Thyroid gland (tissue), 4 donors: ENCODE measurements around the gene NDUFB6. TPM values are rescaled to one million over a fixed set of nuclear protein-coding genes. Genes with fewer than 3 reads are reported as not detected.
A peak's percentile ranks its signal among the peaks of the same experiment; 100 is the strongest.

Source experiments
- DNase-seq, 2 donors: peaks; one replicate each; pipeline ENCODE4 v3.0.0-alpha.2; 2019
- H3K27ac ChIP-seq, 3 donors: fragments of 200-600 bp; sonication (generic); 1 replicate in 2 of 3; 2 replicates in 1 of 3; pipeline ENCODE4 v1.5.1; 2016 to 2019; ENCODE audit warnings: mild to moderate bottlenecking in 1 of 3, moderate library complexity in 1 of 3
- H3K27me3 ChIP-seq: fragments of 200-600 bp; sonication (generic); one replicate; pipeline ENCODE4 v1.5.1; 2019
- H3K36me3 ChIP-seq, 2 donors: fragments of 200-600 bp; sonication (generic); one replicate each; pipeline ENCODE4 v1.5.1; 2016 to 2019
- H3K4me1 ChIP-seq, 2 donors: fragments of 200-600 bp; sonication (generic); one replicate each; pipeline ENCODE4 v1.5.1; 2017 to 2019
- H3K4me3 ChIP-seq, 3 donors: fragments of 200-600 bp; sonication (generic); replicated peaks in 1 of 3; 1 replicate in 2 of 3; 2 replicates in 1 of 3; pipeline ENCODE4 v1.5.1; 2016; ENCODE audit warnings: mild to moderate bottlenecking in 1 of 3
- H3K9me3 ChIP-seq: fragments of 200-600 bp; sonication (generic); one replicate; pipeline ENCODE4 v1.5.1; 2017
- POLR2A ChIP-seq, 2 donors: fragments of 450-650 bp; IDR thresholded peaks; one replicate each; pipeline ENCODE4 v1.6.1; 2017; ENCODE audit warnings: antibody characterized with exemption in 2 of 2, mild to moderate bottlenecking in 2 of 2, moderate library complexity in 1 of 2
- WGBS, 2 donors: methylation state at CpG; one replicate each; pipeline ENCODE4 v1.1.5; 2017; 5-methylcytosine and 5-hydroxymethylcytosine counted together
- intact Hi-C: fragments of 100-400 bp; cut with DNase I; formaldehyde crosslinking; loops from one replicate; pipeline ENCODE4 v1.15.1; 2023
- total RNA-seq, 4 donors: library from RNA; depleted of rRNA; stranded (reverse); fragments of >200 nt; gene quantifications; one replicate each; pipeline ENCODE4 v1.2.3, GENCODE V29; 2016
- TF ChIP-seq, protein P1 (sequence below), 6 experiments: fragments of 200-600 bp in 3 of 6; fragments of 450-650 bp in 3 of 6; sonication (generic) in 3 of 6; IDR thresholded peaks; one replicate each; pipeline ENCODE4 v1.5.1; 2016 to 2019; ENCODE audit warnings: antibody characterized with exemption in 6 of 6, mild to moderate bottlenecking in 2 of 6, inconsistent platforms in 1 of 6, moderate library complexity in 1 of 6

NDUFB6 gene
- total RNA-seq, 4 donors from 2014 or later, result 19.1 to 78.2 (median 57.9) TPM

DNA sequence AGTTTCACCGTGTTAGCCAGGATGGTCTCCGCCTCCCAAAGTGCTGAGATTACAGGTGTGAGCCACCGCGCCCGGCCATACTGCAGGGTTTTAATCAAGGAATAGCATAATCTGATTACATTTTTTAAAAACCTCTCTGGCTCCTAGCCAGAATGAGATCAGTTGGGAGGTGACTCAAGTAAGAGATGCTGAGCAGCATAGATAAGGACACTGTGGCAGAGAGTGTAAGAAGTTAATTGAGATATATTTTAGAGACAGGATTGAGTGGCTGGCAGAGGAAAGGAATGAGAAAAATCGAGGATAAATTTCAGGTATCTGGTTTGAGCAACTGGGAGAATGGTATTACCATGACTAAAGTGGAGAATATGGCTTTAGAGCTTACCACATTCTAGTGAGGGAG lies 39.6 kb downstream of the NDUFB6 start:
- Histone ChIP-seq H3K36me3 (no peaks in the 10 kb centered on the region), H3K9me3 (no peaks in the 10 kb centered on the region), H3K27me3 (no peaks in the 10 kb centered on the region), H3K4me3 (no peak overlapping the region), H3K4me1 (no peaks in the 10 kb centered on the region), H3K27ac (no peak overlapping the region)
- 95 to 96% methylated on average over 6 of the region's 6 CpGs for WGBS, 2 donors
- DNase-seq, result no peak
- TF ChIP-seq, protein P1, sequence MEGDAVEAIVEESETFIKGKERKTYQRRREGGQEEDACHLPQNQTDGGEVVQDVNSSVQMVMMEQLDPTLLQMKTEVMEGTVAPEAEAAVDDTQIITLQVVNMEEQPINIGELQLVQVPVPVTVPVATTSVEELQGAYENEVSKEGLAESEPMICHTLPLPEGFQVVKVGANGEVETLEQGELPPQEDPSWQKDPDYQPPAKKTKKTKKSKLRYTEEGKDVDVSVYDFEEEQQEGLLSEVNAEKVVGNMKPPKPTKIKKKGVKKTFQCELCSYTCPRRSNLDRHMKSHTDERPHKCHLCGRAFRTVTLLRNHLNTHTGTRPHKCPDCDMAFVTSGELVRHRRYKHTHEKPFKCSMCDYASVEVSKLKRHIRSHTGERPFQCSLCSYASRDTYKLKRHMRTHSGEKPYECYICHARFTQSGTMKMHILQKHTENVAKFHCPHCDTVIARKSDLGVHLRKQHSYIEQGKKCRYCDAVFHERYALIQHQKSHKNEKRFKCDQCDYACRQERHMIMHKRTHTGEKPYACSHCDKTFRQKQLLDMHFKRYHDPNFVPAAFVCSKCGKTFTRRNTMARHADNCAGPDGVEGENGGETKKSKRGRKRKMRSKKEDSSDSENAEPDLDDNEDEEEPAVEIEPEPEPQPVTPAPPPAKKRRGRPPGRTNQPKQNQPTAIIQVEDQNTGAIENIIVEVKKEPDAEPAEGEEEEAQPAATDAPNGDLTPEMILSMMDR (IDR thresholded peaks at IDR 0.05), result no peak
- no peak for TF ChIP-seq POLR2A (IDR thresholded peaks at IDR 0.05)
- intact Hi-C loops, result no loop called here

DNA sequence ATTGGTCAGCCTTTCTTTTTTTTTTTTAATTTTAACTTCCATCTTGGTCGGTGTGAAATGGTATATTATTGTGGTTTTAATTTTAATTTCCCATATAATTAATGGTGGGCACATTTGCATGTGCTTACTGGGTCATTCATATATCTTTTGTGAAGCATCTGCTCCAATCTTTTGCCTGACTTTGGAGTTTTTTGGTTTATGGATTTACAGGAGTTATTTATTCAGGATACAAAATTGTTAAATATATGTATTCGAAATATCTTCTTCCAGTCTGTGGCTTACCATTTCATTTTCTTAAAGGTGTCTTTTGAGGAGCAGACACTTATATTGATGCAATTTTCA lies 46.3 kb downstream of the NDUFB6 start:
- peaks cover 0 to 23% of the 10 kb centered on the region in 2 donors for H3K4me1 ChIP-seq
- no peaks in the 10 kb centered on the region for H3K9me3 ChIP-seq
- intact Hi-C loops, result loop anchor here (5.0 kb wide), 2 partner anchors 56 to 149 kb away; no protein-coding TSS in a partner anchor
- peak overlapping the region; percentile 66 to 95 (median 78) for H3K27ac ChIP-seq
- H3K4me3 ChIP-seq, result peak overlapping the region; percentile 32 to 35 (median 32)
- 16 to 17% methylated on average over 2 of the region's 2 CpGs for WGBS, 2 donors
- no peaks in the 10 kb centered on the region for H3K27me3 ChIP-seq
- TF ChIP-seq, protein P1 (IDR thresholded peaks at IDR 0.05), result no peak
- no peak for TF ChIP-seq POLR2A (IDR thresholded peaks at IDR 0.05)
- no peaks in the 10 kb centered on the region for H3K36me3 ChIP-seq
- DNase-seq, result no peak

DNA sequence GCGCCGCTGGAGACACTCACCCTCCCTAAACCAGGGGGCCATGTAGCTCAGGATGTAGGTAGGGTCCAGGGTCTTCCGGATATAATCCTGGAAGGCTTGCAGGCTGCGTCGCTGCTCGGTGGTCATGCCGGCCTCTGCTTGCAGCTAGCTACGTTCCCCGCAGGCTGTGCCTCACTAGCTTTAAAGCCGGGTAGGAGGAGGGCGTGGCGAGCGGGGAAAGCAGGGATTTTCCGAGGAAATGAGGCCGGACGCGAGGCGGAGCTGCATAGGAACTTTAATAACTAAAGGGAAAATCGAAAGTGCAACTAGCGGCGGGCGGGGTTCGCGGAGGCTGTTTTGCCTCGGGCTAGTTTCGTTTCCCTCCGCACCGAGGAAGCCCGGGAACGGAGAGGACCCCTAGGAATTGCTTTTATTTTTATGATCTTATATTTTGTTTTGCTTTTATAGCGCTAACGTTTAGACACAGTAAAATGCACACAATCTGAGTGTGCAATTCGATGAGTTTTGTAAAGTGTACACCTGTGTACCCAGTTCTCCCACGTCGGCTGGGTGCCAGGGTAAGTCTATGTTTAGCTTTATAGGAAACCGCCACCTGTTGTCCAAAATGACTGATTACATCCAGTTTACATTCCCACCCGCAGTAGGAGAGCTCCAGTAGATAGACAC lies 46.8 kb downstream of the NDUFB6 start, which contains the start of gene RIGI:
RIGI (minus strand) TSS at position 156 of the 666 bp plus-strand sequence; CDS start at position 126, 30 bp downstream.
- 0% methylated on average over 30 to 37 of the region's 37 CpGs for WGBS, 2 donors
- H3K4me1 ChIP-seq, result peaks cover 0 to 23% of the 10 kb centered on the region in 2 donors
- no peaks in the 10 kb centered on the region for H3K36me3 ChIP-seq
- peak within 1 kb of the TSS; percentile 66 to 95 (median 78) for H3K27ac ChIP-seq
- no peaks in the 10 kb centered on the region for H3K9me3 ChIP-seq
- H3K4me3 ChIP-seq, result peak within 1 kb of the TSS; percentile 32 to 35 (median 32)
- intact Hi-C loops, result loop anchor here (5.0 kb wide), 2 partner anchors 56 to 149 kb away; no protein-coding TSS in a partner anchor
- DNase-seq, result peak; percentile 95 to 96
- H3K27me3 ChIP-seq, result no peaks in the 10 kb centered on the region
- TF ChIP-seq, protein P1 (IDR thresholded peaks at IDR 0.05), result peak in 5 of 6 experiments; percentile 35 to 88 (median 56)
- TF ChIP-seq POLR2A (IDR thresholded peaks at IDR 0.05), result peak in 1 of 2 donors; percentile 84

DNA sequence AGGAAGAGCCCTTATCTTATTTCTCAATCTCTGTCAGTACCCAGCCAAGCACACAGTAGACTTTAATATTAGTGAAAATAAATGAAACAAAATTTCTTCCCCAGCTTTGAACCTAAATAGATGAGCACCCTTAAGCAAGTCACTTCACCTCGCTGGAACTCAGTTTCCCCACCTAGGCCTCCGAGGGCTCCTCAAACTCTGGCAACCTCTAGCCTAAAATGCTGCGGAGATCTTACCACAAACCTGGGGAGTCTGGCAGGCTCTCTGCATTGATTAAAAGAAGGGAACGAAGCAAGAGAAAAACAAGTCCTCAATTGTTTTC lies 47.3 kb downstream of the NDUFB6 start:
- WGBS, 2 donors, result 0 to 1% methylated on average over 4 of the region's 4 CpGs
- TF ChIP-seq POLR2A (IDR thresholded peaks at IDR 0.05), result no peak
- TF ChIP-seq, protein P1 (IDR thresholded peaks at IDR 0.05), result no peak
- H3K27ac ChIP-seq, result peak overlapping the region; percentile 66 to 95 (median 78)
- H3K4me3 ChIP-seq, result peak overlapping the region; percentile 32 to 35 (median 32)
- DNase-seq, result no peak
- H3K36me3 ChIP-seq, result no peaks in the 10 kb centered on the region
- H3K9me3 ChIP-seq, result no peaks in the 10 kb centered on the region
- H3K4me1 ChIP-seq, result peaks cover 0 to 23% of the 10 kb centered on the region in 2 donors
- intact Hi-C loops, result loop anchor here (5.0 kb wide), 2 partner anchors 57 to 148 kb away; no protein-coding TSS in a partner anchor
- H3K27me3 ChIP-seq, result no peaks in the 10 kb centered on the region
